Bronchial epithelial cell (primary cell): ENCODE measurements around the gene RAD51B. TPM values are rescaled to one million over a fixed set of nuclear protein-coding genes. Genes with fewer than 3 reads are reported as not detected.

Experiments
- DNase-seq: peaks from one replicate; pipeline ENCODE4 v3.0.0-alpha.2; 2010; ENCODE audit warnings: low read depth
- FAIRE-seq: peaks from 2 replicates; lab custom pipeline; 2011; peaks lifted over from hg19 to GRCh38; lab: Jason Lieb, UNC
- H3K27me3 ChIP-seq: 2 replicates; pipeline ENCODE4 v1.5.1; 2011; ENCODE audit warnings: low read length; ENCODE audit not compliant: control insufficient read depth, insufficient read depth
- H3K36me3 ChIP-seq: 2 replicates; pipeline ENCODE4 v1.5.1; 2011; ENCODE audit warnings: low read length; ENCODE audit not compliant: control insufficient read depth, insufficient read depth
- H3K4me3 ChIP-seq: 2 replicates; pipeline ENCODE4 v1.5.1; 2011; ENCODE audit warnings: mild to moderate bottlenecking, low read depth, low read length, control low read depth
- total RNA-seq: library from RNA; depleted of rRNA; stranded (reverse); fragments of >200 nt; gene quantifications from 2 replicates; pipeline ENCODE4 v1.2.1, GENCODE V29; 2014
- TF ChIP-seq, protein P1 (sequence below): IDR thresholded peaks from 2 replicates; pipeline ENCODE4 v1.5.1; 2011; ENCODE audit warnings: mild to moderate bottlenecking, moderate library complexity, low read length, control low read depth, inconsistent platforms; ENCODE audit not compliant: insufficient read depth, severe bottlenecking

Gene RAD51B
- total RNA-seq, 1 donor from 2014 or later = 12.1 TPM

DNA sequence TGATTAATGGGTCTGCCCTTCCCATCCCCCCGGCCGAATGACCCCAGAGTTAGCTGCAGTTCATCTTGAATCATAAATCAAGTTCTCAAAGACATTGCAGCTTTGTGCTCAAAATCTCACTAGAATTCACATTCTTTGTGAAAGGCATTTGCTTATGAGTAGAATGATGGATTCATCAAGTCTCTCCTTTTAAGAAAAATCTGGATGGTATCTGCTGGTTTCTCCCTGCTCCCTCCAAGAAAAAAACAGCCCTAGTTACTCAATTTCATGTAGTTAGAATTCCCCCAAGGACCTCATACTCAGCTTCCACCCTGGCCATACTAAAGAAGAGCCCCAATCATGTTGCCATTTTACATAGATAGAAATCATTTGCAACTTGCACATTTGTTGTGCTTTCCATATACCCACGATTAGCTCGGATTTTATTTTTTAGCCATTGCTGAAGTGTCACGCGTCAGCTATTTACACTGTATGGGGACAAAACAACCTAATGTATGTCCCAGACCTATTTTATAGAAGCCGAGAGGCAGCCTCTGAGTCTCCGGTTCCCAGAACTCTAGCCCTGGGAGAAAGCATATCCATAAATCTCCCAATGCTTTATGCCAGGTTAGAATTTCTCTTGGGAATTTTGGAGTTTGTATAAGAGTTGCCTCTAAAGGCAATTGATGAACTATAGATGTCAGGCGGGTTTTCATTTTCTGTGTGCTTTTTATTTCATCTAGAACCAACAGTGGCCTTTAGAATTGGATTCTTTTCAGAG lies 673.8 kb downstream of the RAD51B start:
- Histone ChIP-seq H3K4me3 (no peak overlapping the region), H3K36me3 (no peaks in the 10 kb centered on the region), H3K27me3 (no peaks in the 10 kb centered on the region)
- TF ChIP-seq, protein P1, sequence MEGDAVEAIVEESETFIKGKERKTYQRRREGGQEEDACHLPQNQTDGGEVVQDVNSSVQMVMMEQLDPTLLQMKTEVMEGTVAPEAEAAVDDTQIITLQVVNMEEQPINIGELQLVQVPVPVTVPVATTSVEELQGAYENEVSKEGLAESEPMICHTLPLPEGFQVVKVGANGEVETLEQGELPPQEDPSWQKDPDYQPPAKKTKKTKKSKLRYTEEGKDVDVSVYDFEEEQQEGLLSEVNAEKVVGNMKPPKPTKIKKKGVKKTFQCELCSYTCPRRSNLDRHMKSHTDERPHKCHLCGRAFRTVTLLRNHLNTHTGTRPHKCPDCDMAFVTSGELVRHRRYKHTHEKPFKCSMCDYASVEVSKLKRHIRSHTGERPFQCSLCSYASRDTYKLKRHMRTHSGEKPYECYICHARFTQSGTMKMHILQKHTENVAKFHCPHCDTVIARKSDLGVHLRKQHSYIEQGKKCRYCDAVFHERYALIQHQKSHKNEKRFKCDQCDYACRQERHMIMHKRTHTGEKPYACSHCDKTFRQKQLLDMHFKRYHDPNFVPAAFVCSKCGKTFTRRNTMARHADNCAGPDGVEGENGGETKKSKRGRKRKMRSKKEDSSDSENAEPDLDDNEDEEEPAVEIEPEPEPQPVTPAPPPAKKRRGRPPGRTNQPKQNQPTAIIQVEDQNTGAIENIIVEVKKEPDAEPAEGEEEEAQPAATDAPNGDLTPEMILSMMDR = no peak
- no peak for DNase-seq
- no peak for FAIRE-seq

DNA sequence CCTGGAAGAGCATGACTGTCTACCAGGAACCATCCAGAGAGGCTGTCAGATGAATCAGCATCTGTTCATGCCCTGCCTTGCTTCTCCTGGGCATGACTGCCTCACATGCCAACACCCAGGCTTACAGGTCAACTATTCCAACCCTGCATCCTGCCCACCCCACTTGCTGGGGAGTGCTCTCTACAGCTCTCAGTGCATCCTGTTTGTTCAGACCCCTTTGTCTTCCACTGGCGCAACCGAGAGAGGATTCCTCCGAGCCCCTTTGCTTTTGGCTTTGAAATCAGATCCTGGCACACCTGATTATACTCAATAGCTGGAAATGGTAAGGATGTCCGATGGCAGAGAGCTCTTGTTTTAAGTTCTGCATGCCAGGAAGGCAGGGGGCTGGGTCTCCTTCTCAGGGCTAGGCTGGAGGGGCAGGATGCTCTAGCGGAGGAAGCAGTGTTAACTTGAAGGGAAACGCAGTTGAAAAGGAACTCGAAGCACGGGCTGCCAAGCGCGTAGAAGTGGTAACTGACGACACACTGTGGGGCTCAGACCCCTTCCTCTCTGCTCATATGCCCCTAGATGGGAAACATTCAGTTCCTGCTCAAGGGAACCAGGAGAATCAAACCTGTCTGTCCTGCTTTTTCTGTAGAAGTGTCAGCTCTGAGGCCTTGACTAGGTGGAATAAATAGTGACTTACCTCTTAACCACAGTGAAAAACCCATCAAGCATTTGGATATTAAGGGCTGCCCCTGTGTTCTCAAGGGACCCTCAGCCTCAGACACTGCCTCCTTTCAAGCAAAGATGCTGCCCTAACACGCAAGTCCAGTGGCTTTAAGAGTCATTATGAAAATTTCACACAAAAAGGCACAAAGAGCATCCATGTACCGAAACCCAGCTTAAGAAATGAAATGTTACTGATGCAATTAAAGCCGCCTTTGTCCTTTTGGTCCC lies 675.8 kb downstream of the RAD51B start:
- TF ChIP-seq, protein P1 = no peak
- no peaks in the 10 kb centered on the region for H3K36me3 ChIP-seq
- H3K27me3 ChIP-seq = no peaks in the 10 kb centered on the region
- H3K4me3 ChIP-seq = no peak overlapping the region
- FAIRE-seq (no peak), DNase-seq (peak; percentile 90)

DNA sequence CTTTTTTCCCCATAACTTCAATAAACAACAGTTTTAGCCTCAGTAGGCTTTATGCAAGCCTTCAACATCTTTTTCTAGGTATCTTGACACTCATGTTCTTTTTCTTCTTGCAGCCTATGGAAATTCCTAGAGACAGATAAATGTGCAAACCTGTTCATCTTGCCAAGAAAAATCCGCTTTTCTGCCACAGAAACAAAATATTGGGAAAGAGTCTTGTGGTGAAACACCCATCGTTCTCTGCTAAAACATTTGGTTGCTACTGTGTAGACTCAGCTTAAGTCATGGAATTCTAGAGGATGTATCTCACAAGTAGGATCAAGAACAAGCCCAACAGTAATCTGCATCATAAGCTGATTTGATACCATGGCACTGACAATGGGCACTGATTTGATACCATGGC lies 677.4 kb downstream of the RAD51B start:
- TF ChIP-seq, protein P1 = no peak
- H3K27me3 ChIP-seq = no peaks in the 10 kb centered on the region
- no peaks in the 10 kb centered on the region for H3K36me3 ChIP-seq
- no peak overlapping the region for H3K4me3 ChIP-seq
- no peak for DNase-seq
- no peak for FAIRE-seq

DNA sequence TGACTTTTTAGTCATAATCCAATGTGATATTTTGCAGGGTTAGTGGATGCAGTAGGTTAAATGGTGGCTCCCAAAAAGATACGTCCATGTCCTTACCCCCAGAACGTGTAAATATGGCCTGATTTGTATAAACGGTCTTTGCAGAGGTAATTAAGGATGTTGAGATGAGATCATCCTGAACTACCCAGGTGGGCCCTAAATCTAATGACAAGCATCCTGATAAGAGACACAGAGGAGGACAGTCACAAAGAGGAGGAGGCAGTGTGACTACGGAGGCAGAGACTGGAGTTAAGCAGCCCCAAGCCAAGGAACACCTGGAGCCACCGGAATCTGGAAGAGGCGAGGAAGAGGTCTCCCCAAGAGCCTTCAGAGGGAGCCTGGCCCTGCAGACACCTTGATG lies 679.9 kb downstream of the RAD51B start:
- FAIRE-seq = no peak
- TF ChIP-seq, protein P1 = no peak
- no peaks in the 10 kb centered on the region for H3K36me3 ChIP-seq
- no peak for DNase-seq
- no peaks in the 10 kb centered on the region for H3K27me3 ChIP-seq
- no peak overlapping the region for H3K4me3 ChIP-seq

DNA sequence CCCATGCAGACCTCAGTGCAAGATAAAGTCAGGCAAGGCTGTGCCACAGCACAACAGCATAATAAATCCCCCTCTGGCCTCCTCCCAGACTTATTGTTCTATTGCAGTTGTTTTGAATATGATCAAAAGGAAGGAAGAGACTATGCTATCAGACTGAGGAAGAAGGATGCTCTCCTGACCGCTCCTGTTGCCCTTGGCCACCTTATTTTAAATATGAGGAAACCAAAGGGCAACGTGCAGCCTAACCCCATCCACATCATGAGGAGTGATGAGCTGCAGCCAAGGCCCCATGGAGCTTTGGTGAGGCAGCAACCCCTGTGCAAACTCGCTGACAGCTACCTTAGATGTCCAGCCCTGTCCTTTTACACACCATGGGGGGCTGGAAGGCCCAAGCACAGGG lies 681.6 kb downstream of the RAD51B start:
- no peaks in the 10 kb centered on the region for H3K27me3 ChIP-seq
- TF ChIP-seq, protein P1 = no peak
- FAIRE-seq (no peak), DNase-seq (no peak)
- H3K36me3 ChIP-seq = no peaks in the 10 kb centered on the region
- no peak overlapping the region for H3K4me3 ChIP-seq
